CD8-positive, alpha-beta memory T cell (primary cell): ENCODE results near the gene AFF2. TPM values are rescaled to one million over a fixed set of nuclear protein-coding genes. Genes with fewer than 3 reads are reported as not detected.

Experiments
- CTCF ChIA-PET: fragments of 350-600 bp; sonication (Branson Sonifier 250); formaldehyde crosslinking; loops from one replicate; lab custom pipeline; 2021; ENCODE audit warnings: antibody characterized with exemption; lab: Charles Lee
- POLR2A ChIA-PET: fragments of 350-600 bp; sonication (Branson Sonifier 250); formaldehyde crosslinking; loops from one replicate; lab custom pipeline; 2021; ENCODE audit warnings: antibody characterized with exemption; lab: Charles Lee
- DNase-seq, 5 donors: peaks; one replicate each; pipeline versions ENCODE4 v3.0.0 to v3.0.0-alpha.2; 2020 to 2022; ENCODE audit warnings: mixed read lengths in 1 of 5
- H3K27ac ChIP-seq: one replicate; pipeline ENCODE4 v1.7.0; 2013; ENCODE audit warnings: low read depth, mild to moderate bottlenecking, low read length, moderate library complexity
- H3K27me3 ChIP-seq: 2 replicates; pipeline ENCODE4 v1.7.0; 2013; ENCODE audit warnings: low read length, mild to moderate bottlenecking; ENCODE audit not compliant: insufficient read depth, poor library complexity, severe bottlenecking
- H3K36me3 ChIP-seq: 2 replicates; pipeline ENCODE4 v1.7.0; 2013; ENCODE audit warnings: mild to moderate bottlenecking, low read length, moderate library complexity; ENCODE audit not compliant: insufficient read depth
- H3K4me1 ChIP-seq: 2 replicates; pipeline ENCODE4 v1.7.0; 2013; ENCODE audit warnings: mild to moderate bottlenecking, low read length, moderate library complexity; ENCODE audit not compliant: insufficient read depth
- H3K4me3 ChIP-seq: 2 replicates; pipeline ENCODE4 v1.7.0; 2013; ENCODE audit warnings: mild to moderate bottlenecking, low read length
- H3K9me3 ChIP-seq: 2 replicates; pipeline ENCODE4 v1.7.0; 2013; ENCODE audit warnings: mild to moderate bottlenecking, low read length
- H3K27ac Mint-ChIP-seq, 8 donors: one replicate each; pipeline ENCODE4 v1.8.0; 2020 to 2021; ENCODE audit warnings: mixed read lengths in 8 of 8, mild to moderate bottlenecking in 6 of 8, inconsistent platforms in 3 of 8, moderate library complexity in 3 of 8
- H3K27me3 Mint-ChIP-seq, 2 donors: one replicate each; pipeline ENCODE4 v1.8.0; 2020 to 2021; ENCODE audit warnings: mixed read lengths in 2 of 2, mild to moderate bottlenecking in 1 of 2, moderate library complexity in 1 of 2
- H3K36me3 Mint-ChIP-seq, 3 donors: one replicate each; pipeline ENCODE4 v1.8.0; 2020 to 2021; ENCODE audit warnings: mixed read lengths in 3 of 3, inconsistent platforms in 1 of 3, mild to moderate bottlenecking in 1 of 3
- H3K4me1 Mint-ChIP-seq, 3 donors: one replicate each; pipeline ENCODE4 v1.8.0; 2020 to 2021; ENCODE audit warnings: mixed read lengths in 3 of 3, inconsistent platforms in 1 of 3, mild to moderate bottlenecking in 1 of 3
- H3K4me3 Mint-ChIP-seq, 7 donors: one replicate each; pipeline ENCODE4 v1.8.0; 2020 to 2021; ENCODE audit warnings: mixed read lengths in 7 of 7, mild to moderate bottlenecking in 6 of 7, moderate library complexity in 4 of 7, inconsistent platforms in 2 of 7
- H3K9me3 Mint-ChIP-seq, 5 donors: one replicate each; pipeline ENCODE4 v1.8.0; 2020 to 2022; ENCODE audit warnings: mixed read lengths in 5 of 5, mild to moderate bottlenecking in 3 of 5, moderate library complexity in 2 of 5, inconsistent platforms in 1 of 5
- polyA plus RNA-seq: library from polyadenylated mRNA; unstranded; fragments of 300-500 nt; fragmentation: Illumina TruSeq; gene quantifications from one replicate; pipeline ENCODE4 v1.2.3, GENCODE V29; 2021
- total RNA-seq, 2 experiments: library from RNA; stranded (reverse); gene quantifications; one replicate each; pipeline ENCODE4 v1.2.3, GENCODE V29; 2021

AFF2 gene
- total and polyA plus RNA-seq, 3 experiments from 2014 or later, result 0.27 to 0.33 TPM; not detected in 1

DNA sequence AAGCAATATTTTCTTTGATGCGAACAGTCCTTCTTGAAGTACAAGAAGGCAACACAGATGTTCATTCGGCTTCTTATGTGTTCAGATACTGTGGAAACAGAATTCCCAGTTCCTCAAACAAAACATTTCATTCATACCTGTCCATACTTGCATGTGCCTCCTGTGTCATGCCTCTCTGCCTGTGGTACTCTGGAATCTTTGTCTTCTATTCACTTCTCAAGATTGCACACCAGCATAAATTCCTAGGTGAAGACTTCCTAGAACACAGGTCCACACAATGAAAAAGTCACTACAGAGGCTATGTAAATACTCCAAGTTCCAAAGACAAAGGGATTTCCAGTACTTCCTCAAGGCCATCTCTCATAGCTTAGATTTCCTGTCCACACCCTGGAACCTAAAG, 367.2 kb downstream of the AFF2 start:
- peaks cover 0 to 8% of the 10 kb centered on the region in 2 donors for H3K27me3 Mint-ChIP-seq
- H3K27ac Mint-ChIP-seq, result no peak overlapping the region
- no peak overlapping the region for H3K4me3 Mint-ChIP-seq
- Histone ChIP-seq H3K9me3 (no peaks in the 10 kb centered on the region), H3K4me3 (no peak overlapping the region), H3K36me3 (no peaks in the 10 kb centered on the region), H3K27me3 (no peaks in the 10 kb centered on the region), H3K27ac (no peak overlapping the region), H3K4me1 (no peaks in the 10 kb centered on the region)
- H3K4me1 Mint-ChIP-seq, result no peaks in the 10 kb centered on the region
- CTCF ChIA-PET, result interaction anchor here (1.4 kb wide), 1 partner anchor 10 kb away, joined by 3 read pairs; no protein-coding TSS in a partner anchor
- POLR2A ChIA-PET, result no interaction called here
- H3K36me3 Mint-ChIP-seq, result no peaks in the 10 kb centered on the region
- peaks cover 0 to 1% (median 0%) of the 10 kb centered on the region in 5 donors for H3K9me3 Mint-ChIP-seq
- no peak for DNase-seq

DNA sequence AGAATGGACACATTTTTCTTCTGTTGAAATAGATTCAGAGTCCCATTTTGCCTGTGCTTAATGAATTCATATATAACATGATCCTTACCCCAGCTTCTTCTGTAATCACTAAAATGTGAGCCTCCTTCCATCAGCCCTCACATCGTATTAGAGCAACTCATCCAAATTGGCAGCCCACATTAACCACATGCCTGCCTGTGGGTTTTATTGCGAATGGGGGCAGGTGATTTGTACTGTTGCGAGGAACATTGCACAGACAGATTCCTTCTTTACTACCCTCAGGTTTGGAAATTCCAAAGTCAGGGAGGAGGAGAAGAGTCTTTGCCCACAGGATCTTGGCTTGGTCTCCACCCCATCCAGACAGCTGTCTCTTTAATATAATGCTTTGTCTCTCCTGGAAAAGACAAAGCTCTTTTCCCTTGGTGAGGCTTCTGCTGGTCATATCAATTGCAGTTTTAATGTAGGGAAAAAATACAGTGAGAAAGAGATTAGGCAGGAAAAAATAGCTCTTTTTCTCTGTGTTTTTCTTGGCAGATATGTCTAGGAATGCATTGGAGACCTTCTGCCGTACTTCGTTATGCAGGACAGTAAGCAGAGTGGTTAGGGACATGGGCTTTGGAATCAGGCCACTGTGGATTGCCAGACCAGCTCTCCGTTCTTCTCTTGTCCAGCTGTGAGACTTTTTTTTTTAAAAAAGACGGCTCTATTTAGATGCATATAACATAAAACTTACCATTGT, 371.2 kb downstream of the AFF2 start:
- DNase-seq, result no peak
- no peaks in the 10 kb centered on the region for H3K9me3 ChIP-seq
- Mint-ChIP-seq H3K27ac (no peak overlapping the region), H3K27me3 (peaks cover 0 to 8% of the 10 kb centered on the region in 2 donors), H3K4me1 (no peaks in the 10 kb centered on the region), H3K4me3 (no peak overlapping the region), H3K36me3 (no peaks in the 10 kb centered on the region), H3K9me3 (peaks cover 0 to 1% (median 0%) of the 10 kb centered on the region in 5 donors)
- H3K27ac ChIP-seq, result no peak overlapping the region
- no peak overlapping the region for H3K4me3 ChIP-seq
- H3K4me1 ChIP-seq, result no peaks in the 10 kb centered on the region
- ChIA-PET CTCF (no interaction called here), POLR2A (no interaction called here)
- H3K27me3 ChIP-seq, result no peaks in the 10 kb centered on the region
- no peaks in the 10 kb centered on the region for H3K36me3 ChIP-seq

DNA sequence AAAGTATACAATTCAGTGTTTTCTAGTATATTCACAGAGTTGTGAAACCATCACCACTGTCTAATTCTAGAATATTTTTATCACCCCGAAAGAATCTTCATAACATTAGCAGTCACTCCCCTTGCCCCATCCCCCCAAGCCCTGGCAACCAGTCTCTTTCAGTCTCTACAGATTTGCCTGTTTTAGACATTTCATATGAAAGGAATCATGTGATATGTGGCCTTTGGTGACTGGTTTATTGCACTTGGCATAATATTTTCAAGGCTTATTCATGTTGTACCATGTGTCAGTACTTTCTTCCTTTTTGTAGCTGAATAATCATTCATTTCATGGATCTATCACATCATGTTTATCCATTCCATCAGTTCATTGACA, 371.7 kb downstream of the AFF2 start:
- no peaks in the 10 kb centered on the region for H3K9me3 ChIP-seq
- no peaks in the 10 kb centered on the region for H3K4me1 Mint-ChIP-seq
- peaks cover 0 to 1% (median 0%) of the 10 kb centered on the region in 5 donors for H3K9me3 Mint-ChIP-seq
- H3K27ac Mint-ChIP-seq, result no peak overlapping the region
- no peak for DNase-seq
- no peak overlapping the region for H3K4me3 Mint-ChIP-seq
- H3K27me3 ChIP-seq, result no peaks in the 10 kb centered on the region
- H3K4me3 ChIP-seq, result no peak overlapping the region
- no peaks in the 10 kb centered on the region for H3K36me3 ChIP-seq
- no peak overlapping the region for H3K27ac ChIP-seq
- H3K4me1 ChIP-seq, result no peaks in the 10 kb centered on the region
- CTCF ChIA-PET, result no interaction called here
- no peaks in the 10 kb centered on the region for H3K36me3 Mint-ChIP-seq
- POLR2A ChIA-PET, result no interaction called here
- peaks cover 0 to 4% of the 10 kb centered on the region in 2 donors for H3K27me3 Mint-ChIP-seq

DNA sequence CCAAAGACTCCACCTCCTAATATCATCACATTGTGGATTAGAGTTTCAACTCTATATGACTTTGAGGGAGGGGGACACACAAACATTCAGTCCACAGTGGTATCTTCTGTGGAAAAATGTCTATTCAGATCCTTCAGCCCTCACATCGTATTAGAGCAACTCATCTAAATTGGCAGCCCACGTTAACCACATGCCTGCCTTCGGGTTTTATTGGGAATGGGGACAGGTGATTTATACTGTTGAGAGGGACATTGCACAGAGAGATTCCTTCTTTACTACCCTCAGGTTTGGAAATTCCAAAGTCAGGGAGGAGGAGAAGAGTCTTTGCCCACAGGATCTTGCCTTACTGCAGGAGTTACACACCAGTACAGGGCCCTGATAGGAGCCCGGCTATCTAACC, 372.5 kb downstream of the AFF2 start:
- H3K27me3 ChIP-seq, result no peaks in the 10 kb centered on the region
- no peak overlapping the region for H3K27ac ChIP-seq
- DNase-seq, result no peak
- POLR2A ChIA-PET, result no interaction called here
- H3K4me3 ChIP-seq, result no peak overlapping the region
- H3K27me3 Mint-ChIP-seq, result peaks cover 0 to 3% of the 10 kb centered on the region in 2 donors
- H3K36me3 ChIP-seq, result no peaks in the 10 kb centered on the region
- no peaks in the 10 kb centered on the region for H3K36me3 Mint-ChIP-seq
- no peaks in the 10 kb centered on the region for H3K4me1 Mint-ChIP-seq
- H3K9me3 ChIP-seq, result no peaks in the 10 kb centered on the region
- no peak overlapping the region for H3K27ac Mint-ChIP-seq
- no peak overlapping the region for H3K4me3 Mint-ChIP-seq
- CTCF ChIA-PET, result no interaction called here
- H3K9me3 Mint-ChIP-seq, result peaks cover 0 to 1% (median 0%) of the 10 kb centered on the region in 5 donors
- H3K4me1 ChIP-seq, result no peaks in the 10 kb centered on the region

DNA sequence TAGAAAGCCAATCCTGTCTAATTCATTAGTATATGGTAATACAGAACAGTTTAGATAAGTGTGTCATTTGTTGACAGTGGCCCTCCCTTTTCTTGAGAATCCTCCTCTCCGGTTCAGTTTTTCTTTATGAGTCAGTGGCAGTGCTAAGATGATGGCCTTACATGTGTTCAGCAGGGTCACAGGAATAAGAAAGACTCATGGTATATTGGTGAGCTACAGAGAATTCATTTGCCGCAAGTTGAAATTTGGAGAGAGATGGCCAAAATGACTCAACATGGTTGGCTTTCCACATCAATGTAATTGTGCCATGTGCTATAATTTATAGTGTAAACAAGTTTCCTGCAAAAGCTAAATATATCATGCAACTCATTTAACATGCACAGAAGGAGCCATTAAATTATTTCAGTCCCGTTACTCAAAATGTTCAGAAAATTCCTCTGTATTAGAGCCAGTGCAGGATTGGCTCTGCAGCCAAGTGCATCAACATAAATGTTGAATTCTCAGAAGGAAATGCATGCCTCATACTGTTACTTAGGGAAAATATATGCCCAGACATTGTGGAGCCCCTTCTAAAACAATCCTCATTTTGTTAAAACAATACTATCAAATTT, 374.3 kb downstream of the AFF2 start:
- no peak for DNase-seq
- Mint-ChIP-seq H3K36me3 (no peaks in the 10 kb centered on the region), H3K27ac (no peak overlapping the region), H3K4me1 (no peaks in the 10 kb centered on the region), H3K9me3 (peaks cover 0 to 1% (median 0%) of the 10 kb centered on the region in 5 donors), H3K27me3 (peaks cover 0 to 1% of the 10 kb centered on the region in 2 donors), H3K4me3 (no peak overlapping the region)
- ChIA-PET POLR2A (no interaction called here), CTCF (no interaction called here)
- H3K9me3 ChIP-seq, result no peaks in the 10 kb centered on the region
- H3K27me3 ChIP-seq, result no peaks in the 10 kb centered on the region
- no peak overlapping the region for H3K27ac ChIP-seq
- no peaks in the 10 kb centered on the region for H3K4me1 ChIP-seq
- no peak overlapping the region for H3K4me3 ChIP-seq
- no peaks in the 10 kb centered on the region for H3K36me3 ChIP-seq

DNA sequence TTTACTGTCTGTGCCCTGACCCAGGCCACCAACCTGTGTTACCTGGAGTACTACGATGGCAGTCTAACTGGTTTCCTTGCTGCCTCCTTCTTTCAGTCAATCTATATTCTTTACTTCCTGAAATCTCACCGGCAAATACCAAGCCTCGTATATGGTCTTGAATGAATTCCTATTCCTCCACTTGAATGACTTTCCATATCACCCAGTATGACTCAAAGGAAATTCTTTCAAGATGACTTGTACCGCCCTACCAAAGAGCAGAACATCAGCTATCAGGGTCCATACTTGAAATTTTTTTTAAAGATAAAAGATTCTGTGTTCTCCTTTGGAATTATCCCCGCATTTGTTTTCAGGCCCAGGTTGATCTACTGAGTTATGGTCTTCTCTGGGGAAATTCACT, 378.0 kb downstream of the AFF2 start:
- H3K4me3 ChIP-seq, result no peak overlapping the region
- H3K27ac Mint-ChIP-seq, result no peak overlapping the region
- no peak for DNase-seq
- H3K4me1 Mint-ChIP-seq, result no peaks in the 10 kb centered on the region
- no peaks in the 10 kb centered on the region for H3K36me3 Mint-ChIP-seq
- CTCF ChIA-PET, result no interaction called here
- no peak overlapping the region for H3K4me3 Mint-ChIP-seq
- H3K9me3 ChIP-seq, result no peaks in the 10 kb centered on the region
- no peak overlapping the region for H3K27ac ChIP-seq
- H3K27me3 ChIP-seq, result no peaks in the 10 kb centered on the region
- no peaks in the 10 kb centered on the region for H3K4me1 ChIP-seq
- H3K36me3 ChIP-seq, result no peaks in the 10 kb centered on the region
- no peaks in the 10 kb centered on the region for H3K27me3 Mint-ChIP-seq
- POLR2A ChIA-PET, result no interaction called here
- H3K9me3 Mint-ChIP-seq, result no peaks in the 10 kb centered on the region

DNA sequence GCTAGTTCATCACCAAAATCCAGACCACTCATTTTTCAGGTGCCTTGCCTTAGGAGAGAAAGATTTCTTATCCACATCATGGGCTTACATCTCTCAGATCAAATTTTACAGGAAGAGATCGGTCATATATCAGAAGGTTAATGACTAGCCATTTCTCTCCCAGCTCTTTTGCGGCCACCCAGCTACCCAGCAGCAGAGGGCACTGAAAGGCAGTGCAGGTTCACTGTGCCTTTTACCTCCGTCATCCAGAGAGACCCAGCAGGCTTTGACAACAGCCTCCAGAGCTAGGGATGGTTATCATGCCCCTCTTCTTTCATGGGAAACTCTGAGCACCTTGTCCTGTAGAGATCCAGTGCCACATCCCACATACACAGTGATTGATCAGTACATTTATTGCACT, 384.8 kb downstream of the AFF2 start:
- Histone ChIP-seq H3K4me1 (no peaks in the 10 kb centered on the region), H3K9me3 (no peaks in the 10 kb centered on the region), H3K27me3 (no peaks in the 10 kb centered on the region), H3K4me3 (no peak overlapping the region), H3K36me3 (no peaks in the 10 kb centered on the region), H3K27ac (no peak overlapping the region)
- Mint-ChIP-seq H3K4me3 (no peak overlapping the region), H3K27me3 (no peaks in the 10 kb centered on the region), H3K9me3 (no peaks in the 10 kb centered on the region), H3K4me1 (no peaks in the 10 kb centered on the region), H3K36me3 (no peaks in the 10 kb centered on the region), H3K27ac (no peak overlapping the region)
- no peak for DNase-seq
- ChIA-PET CTCF (no interaction called here), POLR2A (no interaction called here)

DNA sequence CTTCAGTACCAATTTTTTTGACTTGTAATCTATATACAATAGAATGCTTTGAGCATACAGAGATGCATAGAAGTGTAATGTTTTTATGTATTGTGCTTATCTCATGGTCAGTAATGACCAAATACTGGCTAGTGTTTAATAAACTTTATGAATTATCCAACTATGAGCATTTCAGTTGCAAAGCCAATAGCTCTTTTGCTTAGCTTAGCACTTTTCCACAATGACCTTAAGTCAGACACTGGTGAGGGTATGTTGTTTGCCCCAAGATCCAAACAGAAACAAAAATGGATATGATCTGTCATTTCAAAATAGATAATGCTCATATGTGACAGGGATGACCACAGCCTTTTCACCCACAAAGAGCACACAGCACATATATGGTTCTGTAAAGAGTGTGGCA, 393.0 kb downstream of the AFF2 start:
- H3K36me3 ChIP-seq, result no peaks in the 10 kb centered on the region
- Mint-ChIP-seq H3K4me1 (no peaks in the 10 kb centered on the region), H3K36me3 (no peaks in the 10 kb centered on the region), H3K9me3 (no peaks in the 10 kb centered on the region), H3K27me3 (peaks cover 0 to 2% of the 10 kb centered on the region in 2 donors), H3K27ac (no peak overlapping the region), H3K4me3 (no peak overlapping the region)
- H3K4me3 ChIP-seq, result no peak overlapping the region
- H3K4me1 ChIP-seq, result no peaks in the 10 kb centered on the region
- ChIA-PET POLR2A (no interaction called here), CTCF (no interaction called here)
- DNase-seq, result no peak
- no peaks in the 10 kb centered on the region for H3K27me3 ChIP-seq
- H3K27ac ChIP-seq, result no peak overlapping the region
- no peaks in the 10 kb centered on the region for H3K9me3 ChIP-seq
